AML-193 (cell line): ENCODE data around the gene ESRRG.

Experiments
- DNase-seq, 2 experiments: peaks; one replicate each; lab custom pipeline; 2025; lab: John Stamatoyannopoulos, UW

ESRRG gene

GRCh38 chr1:216723274-216723780 is at the start of gene ESRRG:
ESRRG (minus strand) TSS chr1:216723429; CDS start chr1:216723299, 130 bp downstream.
- no peak for DNase-seq

DNA sequence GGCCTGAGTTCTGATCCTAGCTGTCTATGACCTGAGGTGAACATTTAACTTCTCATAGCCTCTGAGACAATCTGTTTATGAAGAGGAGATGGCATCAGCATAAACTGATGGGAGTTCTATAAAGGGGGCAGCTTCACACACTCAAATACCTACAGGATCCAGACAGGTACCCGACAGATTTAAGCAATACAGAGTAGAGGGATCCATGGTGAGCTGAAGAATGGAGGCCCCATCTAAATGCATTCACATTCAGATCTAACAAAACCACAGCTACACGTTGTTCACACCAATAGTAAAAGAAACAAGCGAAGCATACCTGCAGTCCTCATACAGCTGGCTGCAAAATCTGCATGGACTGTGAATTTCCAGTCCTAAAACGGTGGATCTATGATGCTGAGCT is 48.7 kb upstream of the ESRRG start:
- DNase-seq: no peak

- no peak for DNase-seq
These were observed 43.6 kb upstream of the ESRRG start for GRCh38 chr1:216766633-216767327.

DNA sequence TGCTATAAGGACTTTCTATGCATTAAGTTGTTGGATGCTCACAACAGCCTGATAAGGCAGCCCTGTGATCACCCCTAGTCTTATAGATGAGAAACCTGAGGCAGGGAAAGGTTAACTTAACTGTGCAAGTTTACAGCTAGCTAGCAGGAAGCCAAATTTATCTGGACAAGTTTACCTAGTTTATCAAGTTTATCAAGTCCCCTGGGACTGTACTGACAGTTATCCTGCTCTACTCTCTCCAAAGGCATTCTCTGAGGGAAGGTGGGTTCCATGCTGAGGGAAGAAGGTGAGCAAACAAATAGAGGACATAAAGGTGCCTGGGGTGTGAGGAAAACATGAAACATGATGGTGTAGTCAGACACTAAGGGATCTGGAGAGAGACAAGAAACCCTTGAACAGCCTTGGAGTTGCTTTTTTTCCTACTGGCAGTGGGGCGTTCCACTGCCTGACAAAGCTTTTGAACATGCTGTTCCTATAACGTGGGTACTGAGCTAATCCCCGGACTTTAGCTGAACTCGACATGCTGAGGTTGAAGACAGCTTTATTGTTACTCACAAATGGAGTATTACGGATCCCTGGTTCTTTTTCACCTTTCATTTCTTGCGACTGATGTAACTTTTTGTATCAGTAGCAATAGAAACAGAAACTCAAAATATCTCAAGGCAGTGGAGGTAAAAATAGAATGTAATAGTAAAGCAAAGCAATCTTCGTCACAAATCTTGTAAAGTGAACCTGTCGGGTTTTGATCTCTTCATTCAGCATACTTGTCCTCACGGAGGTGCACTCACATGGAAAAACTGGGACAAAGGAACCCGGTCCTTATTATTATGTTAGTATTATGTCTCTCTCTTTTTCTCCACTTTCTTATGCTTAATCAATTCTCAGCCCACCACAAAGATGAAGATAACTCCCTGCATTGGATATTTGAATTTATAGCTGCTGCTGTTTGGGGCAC is 42.4 kb upstream of the ESRRG start:
- DNase-seq: no peak

DNA sequence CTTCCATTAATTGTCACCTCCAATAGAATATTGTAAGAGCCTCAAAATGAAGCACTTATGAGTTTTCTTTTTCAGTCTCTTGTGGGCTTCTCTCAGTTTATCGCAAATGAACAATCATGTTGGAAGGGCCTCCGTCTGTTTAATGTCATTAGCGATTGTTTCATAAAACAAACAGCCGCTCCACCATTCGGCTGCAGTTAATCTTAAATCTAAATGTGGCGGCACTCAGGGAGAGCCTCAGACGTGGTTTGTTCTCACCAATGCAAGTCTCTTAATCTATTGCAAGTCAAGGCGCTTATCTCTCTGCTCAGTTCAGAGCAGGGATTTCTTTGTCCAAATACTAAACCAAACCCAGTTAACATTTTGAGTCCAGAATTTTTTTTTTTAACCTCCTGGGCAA is 34.9 kb upstream of the ESRRG start:
- DNase-seq: no peak

GRCh38 chr1:216757110-216757509 is 33.9 kb upstream of the ESRRG start:
- DNase-seq: no peak

- no peak for DNase-seq
These were observed 27.7 kb upstream of the ESRRG start for GRCh38 chr1:216750961-216751360.

- DNase-seq: peak; percentile 1 to 5
These were observed 26.9 kb upstream of the ESRRG start for GRCh38 chr1:216750031-216750627.

DNA sequence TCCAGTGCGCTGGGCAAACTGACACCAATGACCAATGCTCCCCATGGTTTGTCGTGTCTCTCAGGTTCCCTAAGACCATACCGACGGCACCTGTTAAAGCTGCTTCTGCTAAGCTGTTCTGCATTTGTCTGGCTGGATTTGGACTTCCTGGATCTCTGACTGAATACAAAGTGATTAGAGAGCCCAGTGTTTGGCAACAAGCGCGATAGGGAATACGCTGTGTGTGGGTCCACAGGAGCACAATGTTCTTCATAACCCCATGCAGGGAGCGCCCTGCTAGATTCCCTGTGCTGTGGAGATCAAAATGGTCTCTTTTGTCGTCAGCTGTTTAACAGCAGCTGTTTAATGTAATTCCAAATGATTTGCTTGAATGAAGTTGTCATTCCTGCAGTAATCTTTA is 26.0 kb upstream of the ESRRG start:
- no peak for DNase-seq

DNA sequence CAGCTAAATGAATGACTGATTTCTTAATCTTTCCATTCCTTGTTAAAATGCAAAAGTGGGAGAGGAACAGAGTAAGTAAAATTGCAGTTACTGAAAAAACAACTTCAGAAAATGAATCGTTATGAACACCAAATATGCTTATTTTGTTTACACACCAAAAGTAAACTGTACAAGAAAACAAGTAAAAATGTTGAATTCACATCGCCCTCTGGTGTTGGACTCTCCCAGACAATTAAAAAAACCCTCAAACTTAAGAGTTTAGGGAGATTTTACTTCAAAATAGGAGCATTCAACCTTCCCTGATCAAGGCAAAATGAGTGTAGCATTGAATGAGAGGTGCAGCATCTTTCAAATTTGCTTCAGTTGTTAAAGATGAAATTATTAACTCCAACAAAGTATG is 19.4 kb upstream of the ESRRG start:
- DNase-seq: no peak

DNA sequence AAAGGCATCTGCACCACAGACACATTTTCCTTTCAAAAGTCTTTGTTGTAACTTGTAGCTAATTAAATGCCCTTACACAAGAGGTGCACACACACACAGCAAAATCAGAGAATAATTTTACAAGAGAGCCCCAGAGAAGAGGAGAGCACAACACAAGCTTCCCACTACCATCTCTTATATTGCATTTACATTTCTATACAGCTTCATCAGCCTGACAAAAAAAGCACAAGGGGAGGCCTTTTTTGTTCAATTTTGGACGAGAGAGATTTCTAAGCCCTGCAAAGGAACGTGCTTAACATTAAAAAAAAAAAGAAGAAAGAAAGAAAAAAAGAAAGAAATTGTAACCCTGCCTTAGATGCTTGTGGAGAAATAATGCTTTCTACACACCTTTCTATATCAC is 17.1 kb upstream of the ESRRG start:
- no peak for DNase-seq

DNA sequence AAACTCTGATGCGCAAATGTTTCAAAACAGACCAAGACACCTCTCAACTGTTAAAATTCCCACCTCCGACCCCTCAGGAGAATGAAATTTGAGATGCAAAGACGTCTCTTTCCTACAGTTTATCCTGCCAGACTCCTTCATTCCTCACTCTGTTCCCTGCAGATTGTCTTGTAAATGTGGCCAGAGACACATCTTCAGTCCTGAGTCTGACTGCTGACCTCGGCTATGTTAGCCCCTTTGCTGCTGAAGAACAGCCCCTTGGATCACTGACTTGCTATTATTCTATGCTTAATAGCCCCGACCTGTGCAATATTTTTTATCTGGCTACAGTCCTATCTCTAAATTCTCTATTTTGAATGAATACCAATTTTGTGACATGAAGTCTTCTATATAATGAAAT is 16.6 kb upstream of the ESRRG start:
- DNase-seq: no peak

- no peak for DNase-seq
These were observed 8.9 kb upstream of the ESRRG start for GRCh38 chr1:216732121-216732520.

- DNase-seq: no peak
These were observed 8.3 kb upstream of the ESRRG start for GRCh38 chr1:216731562-216731961.

DNA sequence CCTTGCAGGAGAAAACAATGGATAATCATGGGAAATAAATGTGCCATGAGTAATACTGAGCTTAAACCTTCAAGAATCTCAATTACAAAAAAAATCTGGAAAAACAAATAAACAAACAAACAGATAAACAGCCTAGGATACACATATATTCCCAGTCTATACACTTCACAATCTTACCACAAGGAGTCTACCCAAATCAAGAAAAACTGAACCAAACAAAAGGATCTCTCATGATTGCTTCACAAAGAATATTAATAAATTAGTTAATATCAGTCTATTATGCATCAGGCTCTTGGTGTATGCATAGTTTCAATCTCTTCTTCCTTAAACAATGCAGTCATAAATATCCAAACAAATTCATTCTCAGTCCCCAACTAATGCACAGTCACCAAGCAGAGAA is 3.2 kb upstream of the ESRRG start:
- no peak for DNase-seq

GRCh38 chr1:216722821-216723220 is 408 bp downstream of the ESRRG start:
- no peak for DNase-seq

DNA sequence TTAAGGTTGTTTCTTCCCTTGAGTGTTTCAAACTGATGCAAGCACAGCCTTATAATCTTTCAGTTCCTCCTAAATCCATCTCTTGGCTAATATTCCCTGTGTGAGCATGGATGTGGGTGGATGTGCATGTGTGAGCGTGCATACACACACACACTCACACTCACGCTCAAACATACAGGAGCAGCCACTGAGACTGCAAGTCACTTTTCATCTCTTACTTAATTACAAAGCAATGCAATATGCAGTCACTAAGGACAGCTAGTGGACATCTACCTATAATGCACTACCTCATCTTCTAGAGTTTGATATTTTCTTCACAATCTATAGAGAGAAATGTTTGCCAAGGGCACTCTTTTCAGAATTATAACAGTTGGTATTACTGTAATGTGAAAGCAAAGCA is 1.4 kb downstream of the ESRRG start:
- DNase-seq: no peak

DNA sequence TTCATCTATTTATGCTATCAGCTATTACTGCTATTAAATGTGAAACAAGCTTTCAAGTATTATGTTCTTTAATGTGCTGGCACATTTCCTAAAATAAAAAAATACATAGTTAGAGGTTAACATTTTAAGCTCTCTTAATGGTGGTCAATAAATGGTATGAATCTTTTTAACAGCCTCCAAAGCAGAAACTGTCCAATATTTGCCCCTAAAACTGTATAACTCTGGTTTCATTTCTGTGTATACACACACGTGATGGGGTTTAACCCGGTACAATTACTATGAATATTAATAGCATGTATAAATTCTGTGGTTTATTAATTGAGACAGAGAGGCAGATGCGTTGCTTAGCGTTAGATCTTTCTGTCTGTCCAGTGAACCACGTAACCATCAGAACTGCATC is 2.2 kb downstream of the ESRRG start:
- no peak for DNase-seq

- DNase-seq: no peak
These were observed 11.5 kb downstream of the ESRRG start for GRCh38 chr1:216711712-216712111.

- DNase-seq: no peak
These were observed 12.5 kb downstream of the ESRRG start for GRCh38 chr1:216710598-216711333.

GRCh38 chr1:216710055-216710454 is 13.2 kb downstream of the ESRRG start:
- DNase-seq: no peak

- DNase-seq: no peak
These were observed 17.6 kb downstream of the ESRRG start for GRCh38 chr1:216705676-216706075.
